HL-60 (cell line): ENCODE results near the gene CRYZL1.

ENCODE experiments used
- CTCF ChIP-seq: IDR thresholded peaks from one replicate; pipeline ENCODE4 v1.5.1; 2011; ENCODE audit warnings: low read length, control low read depth, inconsistent platforms; ENCODE audit not compliant: insufficient read depth
- GABPA ChIP-seq: IDR thresholded peaks from 2 replicates; pipeline ENCODE4 v1.6.1; 2012; ENCODE audit warnings: low read depth
- POLR2AphosphoS5 ChIP-seq: IDR thresholded peaks from 2 replicates; pipeline ENCODE4 v1.6.1; 2012; ENCODE audit warnings: low read depth
- SPI1 ChIP-seq: IDR thresholded peaks from 2 replicates; pipeline ENCODE4 v1.6.1; 2012; ENCODE audit warnings: low read depth, mild to moderate bottlenecking, borderline replicate concordance
- TF ChIP-seq, protein P1 (sequence below): IDR thresholded peaks from 2 replicates; pipeline ENCODE4 v1.6.1; 2012; ENCODE audit warnings: low read depth; ENCODE audit not compliant: insufficient replicate concordance

GRCh38 chr21:33566514-33566913 is 75.0 kb downstream of the CRYZL1 start:
- no peak for TF ChIP-seq CTCF
- no peak for TF ChIP-seq GABPA
- no peak for TF ChIP-seq POLR2AphosphoS5
- TF ChIP-seq, protein P1, sequence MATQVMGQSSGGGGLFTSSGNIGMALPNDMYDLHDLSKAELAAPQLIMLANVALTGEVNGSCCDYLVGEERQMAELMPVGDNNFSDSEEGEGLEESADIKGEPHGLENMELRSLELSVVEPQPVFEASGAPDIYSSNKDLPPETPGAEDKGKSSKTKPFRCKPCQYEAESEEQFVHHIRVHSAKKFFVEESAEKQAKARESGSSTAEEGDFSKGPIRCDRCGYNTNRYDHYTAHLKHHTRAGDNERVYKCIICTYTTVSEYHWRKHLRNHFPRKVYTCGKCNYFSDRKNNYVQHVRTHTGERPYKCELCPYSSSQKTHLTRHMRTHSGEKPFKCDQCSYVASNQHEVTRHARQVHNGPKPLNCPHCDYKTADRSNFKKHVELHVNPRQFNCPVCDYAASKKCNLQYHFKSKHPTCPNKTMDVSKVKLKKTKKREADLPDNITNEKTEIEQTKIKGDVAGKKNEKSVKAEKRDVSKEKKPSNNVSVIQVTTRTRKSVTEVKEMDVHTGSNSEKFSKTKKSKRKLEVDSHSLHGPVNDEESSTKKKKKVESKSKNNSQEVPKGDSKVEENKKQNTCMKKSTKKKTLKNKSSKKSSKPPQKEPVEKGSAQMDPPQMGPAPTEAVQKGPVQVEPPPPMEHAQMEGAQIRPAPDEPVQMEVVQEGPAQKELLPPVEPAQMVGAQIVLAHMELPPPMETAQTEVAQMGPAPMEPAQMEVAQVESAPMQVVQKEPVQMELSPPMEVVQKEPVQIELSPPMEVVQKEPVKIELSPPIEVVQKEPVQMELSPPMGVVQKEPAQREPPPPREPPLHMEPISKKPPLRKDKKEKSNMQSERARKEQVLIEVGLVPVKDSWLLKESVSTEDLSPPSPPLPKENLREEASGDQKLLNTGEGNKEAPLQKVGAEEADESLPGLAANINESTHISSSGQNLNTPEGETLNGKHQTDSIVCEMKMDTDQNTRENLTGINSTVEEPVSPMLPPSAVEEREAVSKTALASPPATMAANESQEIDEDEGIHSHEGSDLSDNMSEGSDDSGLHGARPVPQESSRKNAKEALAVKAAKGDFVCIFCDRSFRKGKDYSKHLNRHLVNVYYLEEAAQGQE = no peak
- no peak for TF ChIP-seq SPI1
